GM12878 (cell line): ENCODE results near the gene EPHB2. TPM values are rescaled to one million over a fixed set of nuclear protein-coding genes. Genes with fewer than 3 reads are reported as not detected.

Experiments used
- ATAC-seq: fragments of 200-7000 bp; cut with Tn5 transposase; 3 replicates; pipeline ENCODE4 v1.9.1; 2020; ENCODE audit warnings: mild to moderate bottlenecking, moderate library complexity
- BruUV-seq: library from RNA; stranded (reverse); fragments of 400-500 nt; replicated peaks from 2 replicates; lab custom pipeline; 2021; lab: Mats Ljungman, UMichigan
- CTCF ChIA-PET: fragments of 300-600 bp; sonication (Branson Sonifier 250); formaldehyde crosslinking; extraction: SDS; loops from one replicate; lab custom pipeline; 2021; ENCODE audit warnings: inconsistent platforms; lab: Yijun Ruan, JAX
- POLR2A ChIA-PET: fragments of 350-600 bp; formaldehyde crosslinking; extraction: SDS; loops from one replicate; lab custom pipeline; 2021; ENCODE audit warnings: inconsistent platforms; lab: Charles Lee
- RAD21 ChIA-PET: fragments of 300-600 bp; sonication (Branson Sonifier 250); formaldehyde crosslinking; loops from one replicate; lab custom pipeline; 2023; ENCODE audit warnings: antibody characterized with exemption; ENCODE audit not compliant: unreplicated experiment; lab: Charles Lee
- SMC1A ChIA-PET: fragments of 300-600 bp; sonication (Branson Sonifier 250); formaldehyde crosslinking; loops from one replicate; lab custom pipeline; 2023; ENCODE audit not compliant: unreplicated experiment, uncharacterized antibody; lab: Charles Lee
- DNase-seq: peaks from one replicate; pipeline ENCODE4 v3.0.0-alpha.2; 2011; ENCODE audit warnings: low read depth, low spot score
- FAIRE-seq: peaks from 3 replicates; lab custom pipeline; 2011; peaks lifted over from hg19 to GRCh38; lab: Jason Lieb, UNC
- H2AFZ ChIP-seq: 2 replicates; pipeline ENCODE4 v1.6.0; 2011; ENCODE audit warnings: low read depth, low read length, control low read depth; ENCODE audit not compliant: control insufficient read depth
- H3K27ac ChIP-seq: 2 replicates; pipeline ENCODE4 v1.5.1; 2011; ENCODE audit warnings: control low read depth; ENCODE audit not compliant: control insufficient read depth, insufficient read depth
- H3K27me3 ChIP-seq, 2 experiments: replicated peaks in 1 of 2; 2 replicates each; pipeline versions ENCODE4 v1.6.0 to v1.6.1; 2011; ENCODE audit warnings: low read length in 1 of 2; ENCODE audit not compliant: control insufficient read depth in 2 of 2, insufficient read depth in 2 of 2
- H3K36me3 ChIP-seq, 2 experiments: 2 replicates each; pipeline ENCODE4 v1.5.1; 2011; ENCODE audit warnings: low read length in 1 of 2; ENCODE audit not compliant: control insufficient read depth in 2 of 2, insufficient read depth in 2 of 2
- H3K4me1 ChIP-seq: 2 replicates; pipeline ENCODE4 v1.6.1; 2011; ENCODE audit warnings: mild to moderate bottlenecking, low read length, moderate library complexity, mixed read lengths; ENCODE audit not compliant: control insufficient read depth, insufficient read depth
- H3K4me2 ChIP-seq: 2 replicates; pipeline ENCODE4 v1.6.0; 2011; ENCODE audit warnings: control low read depth; ENCODE audit not compliant: control insufficient read depth, insufficient read depth
- H3K4me3 ChIP-seq: fragments of 200-600 bp; sonication (generic); 2 replicates; pipeline ENCODE4 v1.5.1; 2016
- H3K79me2 ChIP-seq: 2 replicates; pipeline ENCODE4 v1.6.0; 2011; ENCODE audit warnings: low read length; ENCODE audit not compliant: control insufficient read depth, insufficient read depth
- H3K9ac ChIP-seq: 2 replicates; pipeline ENCODE4 v1.8.0; 2011; ENCODE audit warnings: low read length, control low read depth, mixed read lengths; ENCODE audit not compliant: control insufficient read depth, insufficient read depth
- H3K9me3 ChIP-seq: replicated peaks from 3 replicates; pipeline ENCODE4 v1.5.1; 2011; ENCODE audit warnings: mild to moderate bottlenecking, low read length; ENCODE audit not compliant: control insufficient read depth, insufficient read depth
- H4K20me1 ChIP-seq: 2 replicates; pipeline ENCODE4 v1.6.0; 2011; ENCODE audit not compliant: control insufficient read depth, insufficient read depth
- ASH2L ChIP-seq: fragments of 300-600, 200-600 bp; sonication (generic); IDR thresholded peaks from 2 replicates; pipeline ENCODE4 v1.6.1; 2017; ENCODE audit warnings: low read depth, mild to moderate bottlenecking, borderline replicate concordance
- CEBPB ChIP-seq, 2 experiments: fragments of 150-350 bp in 1 of 2; IDR thresholded peaks; 2 replicates each; pipeline ENCODE4 v1.6.1; 2012 to 2014; ENCODE audit warnings: low read depth in 2 of 2, low read length in 2 of 2, borderline replicate concordance in 1 of 2, inconsistent platforms in 1 of 2
- EGR1 ChIP-seq, 2 experiments: IDR thresholded peaks; 1 replicate in 1 of 2; 2 replicates in 1 of 2; pipeline ENCODE4 v1.6.1; 2011 to 2012; ENCODE audit warnings: low read depth in 2 of 2, low read length in 2 of 2, borderline replicate concordance in 1 of 2, mild to moderate bottlenecking in 1 of 2, moderate library complexity in 1 of 2
- ESRRA ChIP-seq: IDR thresholded peaks from 2 replicates; pipeline ENCODE4 v1.6.1; 2012; ENCODE audit warnings: mild to moderate bottlenecking, low read length, improper control_type of control experiment
- EZH2 ChIP-seq: IDR thresholded peaks from 2 replicates; pipeline ENCODE4 v1.6.1; 2012; ENCODE audit warnings: low read depth, mild to moderate bottlenecking, control low read depth, inconsistent platforms, low read length, borderline replicate concordance; ENCODE audit not compliant: control insufficient read depth
- FOS ChIP-seq: IDR thresholded peaks from 3 replicates; pipeline ENCODE4 v1.6.1; 2011; ENCODE audit warnings: borderline replicate concordance; ENCODE audit not compliant: insufficient read length; ENCODE audit errors: extremely low read depth
- HCFC1 ChIP-seq: fragments of 150-350 bp; IDR thresholded peaks from 2 replicates; pipeline ENCODE4 v1.6.1; 2014; ENCODE audit warnings: low read length
- HDAC2 ChIP-seq: fragments of 200-600 bp; sonication (generic); IDR thresholded peaks from 2 replicates; pipeline ENCODE4 v1.6.1; 2017
- KDM1A ChIP-seq: fragments of 200-600 bp; sonication (generic); IDR thresholded peaks from 2 replicates; pipeline ENCODE4 v1.6.1; 2016; ENCODE audit warnings: borderline replicate concordance
- KLF5 ChIP-seq: fragments of 450-650 bp; IDR thresholded peaks from 2 replicates; pipeline ENCODE4 v1.6.1; 2014; ENCODE audit warnings: mild to moderate bottlenecking; ENCODE audit not compliant: partially characterized antibody
- MTA2 ChIP-seq: fragments of 450-650 bp; IDR thresholded peaks from 2 replicates; pipeline ENCODE4 v1.6.1; 2016; ENCODE audit warnings: low read depth, mild to moderate bottlenecking, moderate library complexity
- MYB ChIP-seq: fragments of 150-350 bp; IDR thresholded peaks from 2 replicates; pipeline ENCODE4 v1.6.1; 2014; ENCODE audit warnings: mild to moderate bottlenecking, low read depth, low read length, borderline replicate concordance
- NFXL1 ChIP-seq: fragments of 450-650 bp; IDR thresholded peaks from 2 replicates; pipeline ENCODE4 v1.6.1; 2017; ENCODE audit warnings: antibody characterized with exemption, mild to moderate bottlenecking, borderline replicate concordance
- NFYB ChIP-seq: IDR thresholded peaks from 2 replicates; pipeline ENCODE4 v1.6.1; 2011; ENCODE audit warnings: low read depth, mild to moderate bottlenecking, low read length, improper control_type of control experiment, moderate library complexity; ENCODE audit not compliant: insufficient read depth
- PAX8 ChIP-seq: fragments of 450-650 bp; IDR thresholded peaks from 2 replicates; pipeline ENCODE4 v1.6.1; 2017; ENCODE audit warnings: mild to moderate bottlenecking, moderate library complexity
- POLR2AphosphoS2 ChIP-seq: IDR thresholded peaks from 2 replicates; pipeline ENCODE4 v1.6.1; 2011; ENCODE audit warnings: low read depth, mild to moderate bottlenecking, low read length, improper control_type of control experiment, moderate library complexity
- TCF12 ChIP-seq: IDR thresholded peaks from 2 replicates; pipeline ENCODE4 v1.6.1; 2011; ENCODE audit warnings: low read depth, mild to moderate bottlenecking, low read length
- TCF3 ChIP-seq: IDR thresholded peaks from 2 replicates; pipeline ENCODE4 v1.6.1; 2012; ENCODE audit warnings: low read depth, mild to moderate bottlenecking, low read length, borderline replicate concordance; ENCODE audit not compliant: insufficient read depth
- ZBED1 ChIP-seq: IDR thresholded peaks from 2 replicates; pipeline ENCODE4 v1.6.1; 2016; ENCODE audit warnings: borderline replicate concordance
- WGBS: methylation state at CpG from one replicate; pipeline ENCODE4 v1.1.6; 2016; ENCODE audit warnings: low lambda C conversion rate; ENCODE audit not compliant: insufficient replicate concordance, insufficient coverage; ENCODE audit errors: missing lambda C conversion rate; 5-methylcytosine and 5-hydroxymethylcytosine counted together
- in situ Hi-C: fragments of 300-500 bp; cut with MboI; formaldehyde crosslinking; loops from 9 replicates; pipeline ENCODE4 v1.14.3; 2018; ENCODE audit warnings: mixed read lengths
- intact Hi-C: fragments of 100-400 bp; cut with micrococcal nuclease; formaldehyde crosslinking; loops from one replicate; pipeline ENCODE4 v1.14.2; 2022; ENCODE audit not compliant: unreplicated experiment
- polyA plus RNA-seq, 11 experiments: library from polyadenylated mRNA; depleted of rRNA in 4 of 11; unstranded in 6 of 11; stranded (reverse) in 5 of 11; fragments of >200 nt; fragmentation: Nextera tagmentation in 4 of 11; fragmentation: Illumina TruSeq in 1 of 11; extraction: Ambion mirVana in 4 of 11; extraction: Trizol in 1 of 11; gene quantifications; 1 replicate in 1 of 11; 2 replicates in 10 of 11; pipeline versions ENCODE4 v1.2.1 to v1.2.3, GENCODE V29; 2011 to 2016; ENCODE audit warnings: inconsistent platforms in 2 of 11, missing spikeins in 2 of 11, low read depth in 1 of 11
- total RNA-seq, 4 experiments: library from RNA; depleted of rRNA in 3 of 4; stranded (reverse); fragments of >200 nt in 3 of 4; fragmentation: Illumina TruSeq in 1 of 4; extraction: Trizol in 1 of 4; gene quantifications; 2 replicates each; pipeline versions ENCODE4 v1.2.1 to v1.2.3, GENCODE V29; 2013 to 2021

EPHB2 gene
- total and polyA plus RNA-seq, 10 of the 15 experiments (the other 5 are each of a cell fraction or from before 2014, with no cell fraction given): 0.13 to 3.3 (median 0.92) TPM

DNA sequence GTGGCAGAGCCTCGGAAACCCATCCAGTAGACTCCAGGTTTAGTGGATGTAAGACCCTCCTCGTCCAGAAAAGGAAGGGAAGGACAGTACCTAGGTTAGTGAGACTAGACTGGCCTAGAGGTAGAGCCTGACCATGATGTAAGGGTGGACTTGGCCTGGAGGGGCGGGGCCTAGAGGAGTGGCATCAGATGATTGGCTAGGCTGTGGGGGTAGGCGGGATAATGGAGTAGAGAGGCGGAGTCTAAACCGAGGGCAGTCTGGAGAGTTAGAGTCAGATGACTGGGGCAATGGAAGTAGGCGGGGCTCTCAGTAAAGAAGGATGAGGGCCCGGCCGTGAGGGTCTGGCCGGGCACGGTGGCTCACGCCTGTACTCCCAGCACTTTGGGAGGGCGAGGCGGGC is 70.1 kb downstream of the EPHB2 start:
- FAIRE-seq (no peak), DNase-seq (no peak)
- Histone ChIP-seq H3K36me3 (no peaks in the 10 kb centered on the region), H3K27me3 (peaks cover 0 to 5% of the 10 kb centered on the region in 2 experiments; a peak in 2 of 4 replicates), H3K4me3 (no peak overlapping the region), H3K4me1 (no peaks in the 10 kb centered on the region), H4K20me1 (no peaks in the 10 kb centered on the region)
- no TSS peak for BruUV-seq
- in situ Hi-C loops: no loop called here
- SMC1A ChIA-PET: no interaction called here
- CTCF ChIA-PET: no interaction called here
- TF ChIP-seq CEBPB (IDR thresholded peaks at IDR 0.05; ENCODE audit: borderline replicate concordance in 1 of 2, low read depth in 2 of 2, low read length in 2 of 2): no peak
- TF ChIP-seq TCF3: no peak
- TF ChIP-seq TCF12: no peak
- TF ChIP-seq EGR1 (IDR thresholded peaks at IDR 0.05; ENCODE audit: borderline replicate concordance in 1 of 2, low read depth in 2 of 2, low read length in 2 of 2): no peak
- TF ChIP-seq ESRRA: no peak
- TF ChIP-seq, all 136 proteins: peak for 0
- 52% methylated on average over 14 of the region's 14 CpGs for WGBS
- no peak overlapping the region for H3K4me2 ChIP-seq
- no peaks in the 10 kb centered on the region for H3K79me2 ChIP-seq
- intact Hi-C loops: no loop called here
- H3K27ac ChIP-seq: no peak overlapping the region
- ChIA-PET POLR2A (no interaction called here), RAD21 (no interaction called here)
- H2AFZ ChIP-seq: no peak overlapping the region
- H3K9me3 ChIP-seq: no peaks in the 10 kb centered on the region
- no peak overlapping the region for H3K9ac ChIP-seq
- peak; percentile 68 for ATAC-seq

DNA sequence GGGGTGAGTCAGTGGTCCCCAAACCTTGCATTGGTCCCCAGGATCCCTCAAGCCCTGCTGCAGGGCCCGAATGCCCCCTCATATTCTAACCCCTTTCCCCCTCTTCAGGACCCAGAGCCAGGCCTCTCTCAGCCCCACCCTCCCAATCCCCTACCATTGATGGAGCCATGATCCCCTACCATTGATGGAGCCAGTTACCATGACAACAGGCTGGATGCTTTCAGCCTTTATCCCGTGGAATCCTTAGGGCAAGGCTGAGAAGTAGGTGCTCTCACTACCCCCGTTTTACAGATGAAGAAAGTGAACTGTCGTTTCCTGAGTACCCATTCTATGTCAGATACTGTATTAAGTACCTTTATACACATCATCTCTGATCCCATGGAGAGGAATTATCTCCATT is 70.8 kb downstream of the EPHB2 start:
- CTCF ChIA-PET: no interaction called here
- Histone ChIP-seq H3K9me3 (no peaks in the 10 kb centered on the region), H3K9ac (no peak overlapping the region), H3K27ac (no peak overlapping the region), H3K4me2 (no peak overlapping the region), H3K4me1 (no peaks in the 10 kb centered on the region), H3K79me2 (no peaks in the 10 kb centered on the region), H4K20me1 (no peaks in the 10 kb centered on the region), H2AFZ (no peak overlapping the region), H3K27me3 (peaks cover 0 to 2% of the 10 kb centered on the region in 2 experiments; a peak in 2 of 4 replicates), H3K4me3 (no peak overlapping the region), H3K36me3 (no peaks in the 10 kb centered on the region)
- FAIRE-seq (no peak), ATAC-seq (no peak), DNase-seq (no peak)
- WGBS: 15% methylated on average over 4 of the region's 4 CpGs
- no TSS peak for BruUV-seq
- RAD21 ChIA-PET: no interaction called here
- in situ Hi-C loops: no loop called here
- SMC1A ChIA-PET: no interaction called here
- intact Hi-C loops: no loop called here
- POLR2A ChIA-PET: no interaction called here
- TF ChIP-seq TCF12: no peak
- no peak for TF ChIP-seq KDM1A
- no peak for TF ChIP-seq NFXL1
- TF ChIP-seq ASH2L: no peak
- TF ChIP-seq KLF5: no peak
- TF ChIP-seq HDAC2: no peak
- TF ChIP-seq NFYB: no peak
- TF ChIP-seq HCFC1: no peak
- TF ChIP-seq MTA2: no peak
- TF ChIP-seq PAX8: no peak
- TF ChIP-seq MYB: no peak
- no peak for TF ChIP-seq TCF3
- TF ChIP-seq POLR2AphosphoS2: no peak
- no peak for TF ChIP-seq EZH2
- no peak for TF ChIP-seq FOS
- no peak for TF ChIP-seq ZBED1
